Memory B cell (primary cell): ENCODE measurements around the gene FZR1.
"Not testable (repeated sequence)": the region's sequence is repeated elsewhere in the genome, so short reads cannot be mapped to it uniquely, and the experiment has no call there.

Source experiments
- ATAC-seq: fragments of 150-1000 bp; cut with Tn5 transposase; 2 replicates; pipeline ENCODE4 v1.10.0; 2021; ENCODE audit warnings: low read depth, mild to moderate bottlenecking, moderate library complexity
- DNase-seq, 2 donors: peaks; one replicate each; pipeline ENCODE4 v3.0.0; 2022; ENCODE audit warnings: low spot score in 2 of 2
- H3K27ac Mint-ChIP-seq: one replicate; pipeline ENCODE4 v1.8.0; 2022; ENCODE audit warnings: mild to moderate bottlenecking, moderate library complexity, mixed read lengths
- H3K27me3 Mint-ChIP-seq: one replicate; pipeline ENCODE4 v1.8.0; 2022; ENCODE audit warnings: mixed read lengths
- H3K36me3 Mint-ChIP-seq: one replicate; pipeline ENCODE4 v1.8.0; 2022; ENCODE audit warnings: mild to moderate bottlenecking, mixed read lengths
- H3K4me1 Mint-ChIP-seq: one replicate; pipeline ENCODE4 v1.8.0; 2022; ENCODE audit warnings: mixed read lengths
- H3K4me3 Mint-ChIP-seq: one replicate; pipeline ENCODE4 v1.8.0; 2022; ENCODE audit warnings: mild to moderate bottlenecking, moderate library complexity, mixed read lengths
- H3K9me3 Mint-ChIP-seq: one replicate; pipeline ENCODE4 v1.8.0; 2022; ENCODE audit warnings: mixed read lengths

FZR1 gene

GRCh38 chr19:3575260-3575741 is 69.2 kb downstream of the FZR1 start:
- Mint-ChIP-seq H3K36me3 (peaks cover 8% of the 10 kb centered on the region), H3K9me3 (no peaks in the 10 kb centered on the region), H3K27ac (peak overlapping the region; percentile 49), H3K4me3 (peak overlapping the region; percentile 15), H3K27me3 (no peaks in the 10 kb centered on the region), H3K4me1 (peaks cover 4% of the 10 kb centered on the region)
- no peak for ATAC-seq
- no peak for DNase-seq

GRCh38 chr19:3575949-3576673 is 70.0 kb downstream of the FZR1 start:
- peak overlapping the region; percentile 70 for H3K4me3 Mint-ChIP-seq
- H3K9me3 Mint-ChIP-seq, result no peaks in the 10 kb centered on the region
- H3K4me1 Mint-ChIP-seq, result peaks cover 4% of the 10 kb centered on the region
- ATAC-seq (no peak), DNase-seq (no peak)
- H3K27ac Mint-ChIP-seq, result no peak overlapping the region
- no peaks in the 10 kb centered on the region for H3K27me3 Mint-ChIP-seq
- H3K36me3 Mint-ChIP-seq, result peaks cover 8% of the 10 kb centered on the region

DNA sequence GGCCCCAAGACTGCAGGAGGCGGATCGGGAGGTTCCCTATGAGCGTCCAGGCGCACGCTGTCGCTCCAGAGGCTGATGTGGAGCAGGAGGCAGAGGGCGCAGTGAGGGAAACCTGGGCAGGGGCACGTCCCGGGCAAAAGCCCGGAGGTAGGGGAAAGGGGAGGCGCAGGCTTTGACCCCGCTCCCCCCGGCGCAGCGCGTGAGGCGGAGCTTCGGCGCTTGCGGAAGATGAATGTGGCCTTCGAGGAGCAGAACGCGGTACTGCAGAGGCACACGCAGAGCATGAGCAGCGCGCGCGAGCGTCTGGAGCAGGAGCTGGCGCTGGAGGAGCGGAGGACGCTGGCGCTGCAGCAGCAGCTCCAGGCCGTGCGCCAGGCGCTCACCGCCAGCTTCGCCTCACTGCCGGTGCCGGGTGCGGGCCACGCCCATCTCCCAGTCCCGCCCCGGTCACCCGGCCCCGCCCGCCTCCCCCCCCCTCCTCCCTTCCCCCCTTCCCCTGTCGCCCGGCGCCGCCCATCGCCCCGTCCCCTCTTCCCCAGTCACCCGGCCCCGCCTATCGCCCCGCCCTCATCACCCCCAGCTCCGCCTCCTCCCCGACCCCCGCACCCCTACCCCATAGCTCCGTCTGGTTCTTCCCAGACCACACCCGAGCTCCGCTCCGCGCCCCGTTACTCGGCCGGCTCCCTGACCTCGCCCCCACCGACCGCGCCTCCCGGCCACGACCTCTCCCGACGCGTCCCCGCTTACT is 70.8 kb downstream of the FZR1 start:
- Mint-ChIP-seq H3K9me3 (no peaks in the 10 kb centered on the region), H3K4me1 (peaks cover 2% of the 10 kb centered on the region), H3K36me3 (peaks cover 8% of the 10 kb centered on the region), H3K4me3 (peak overlapping the region; percentile 70), H3K27ac (no peak overlapping the region), H3K27me3 (no peaks in the 10 kb centered on the region)
- ATAC-seq (no peak), DNase-seq (no peak)

- ATAC-seq, result no peak
- H3K4me3 Mint-ChIP-seq, result peak overlapping the region; percentile 21
- DNase-seq, result no peak
- peaks cover 2% of the 10 kb centered on the region for H3K4me1 Mint-ChIP-seq
- H3K9me3 Mint-ChIP-seq, result no peaks in the 10 kb centered on the region
- H3K27ac Mint-ChIP-seq, result no peak overlapping the region
- H3K27me3 Mint-ChIP-seq, result no peaks in the 10 kb centered on the region
- H3K36me3 Mint-ChIP-seq, result peaks cover 8% of the 10 kb centered on the region
Measured at GRCh38 chr19:3577723-3578344, 71.7 kb downstream of the FZR1 start.

- Mint-ChIP-seq H3K4me3 (no peak overlapping the region), H3K36me3 (peaks cover 8% of the 10 kb centered on the region), H3K27me3 (peaks cover 1% of the 10 kb centered on the region), H3K9me3 (no peaks in the 10 kb centered on the region), H3K27ac (no peak overlapping the region), H3K4me1 (peaks cover 2% of the 10 kb centered on the region)
- no peak for DNase-seq
- no peak for ATAC-seq
Measured at GRCh38 chr19:3578390-3578789, 72.3 kb downstream of the FZR1 start.

- DNase-seq (no peak), ATAC-seq (no peak)
- peaks cover 1% of the 10 kb centered on the region for H3K27me3 Mint-ChIP-seq
- no peak overlapping the region for H3K4me3 Mint-ChIP-seq
- H3K27ac Mint-ChIP-seq, result no peak overlapping the region
- H3K36me3 Mint-ChIP-seq, result peaks cover 3% of the 10 kb centered on the region
- H3K4me1 Mint-ChIP-seq, result no peaks in the 10 kb centered on the region
- no peaks in the 10 kb centered on the region for H3K9me3 Mint-ChIP-seq
Measured at GRCh38 chr19:3580156-3580934, 74.2 kb downstream of the FZR1 start.

GRCh38 chr19:3581792-3582191 is 75.7 kb downstream of the FZR1 start:
- H3K9me3 Mint-ChIP-seq, H3K27ac Mint-ChIP-seq, ATAC-seq, H3K4me3 Mint-ChIP-seq, H3K27me3 Mint-ChIP-seq, DNase-seq, H3K4me1 Mint-ChIP-seq, H3K36me3 Mint-ChIP-seq: not testable (repeated sequence)

GRCh38 chr19:3584036-3584802 is 78.1 kb downstream of the FZR1 start:
- not testable (repeated sequence) for H3K27me3 Mint-ChIP-seq, ATAC-seq, DNase-seq, H3K36me3 Mint-ChIP-seq, H3K4me1 Mint-ChIP-seq, H3K27ac Mint-ChIP-seq, H3K9me3 Mint-ChIP-seq, H3K4me3 Mint-ChIP-seq

- DNase-seq (no peak), ATAC-seq (no peak)
- Mint-ChIP-seq H3K4me1 (no peaks in the 10 kb centered on the region), H3K36me3 (no peaks in the 10 kb centered on the region), H3K9me3 (no peaks in the 10 kb centered on the region), H3K27ac (no peak within 1 kb of the TSS), H3K27me3 (peaks cover 3% of the 10 kb centered on the region), H3K4me3 (no peak within 1 kb of the TSS)
Measured at GRCh38 chr19:3585301-3586126, 79.4 kb downstream of the FZR1 start, which contains the start of gene GIPC3. Gene GIPC3, plus strand, starts transcription at chr19:3585478. Its CDS starts 120 bp downstream, at chr19:3585598.

DNA sequence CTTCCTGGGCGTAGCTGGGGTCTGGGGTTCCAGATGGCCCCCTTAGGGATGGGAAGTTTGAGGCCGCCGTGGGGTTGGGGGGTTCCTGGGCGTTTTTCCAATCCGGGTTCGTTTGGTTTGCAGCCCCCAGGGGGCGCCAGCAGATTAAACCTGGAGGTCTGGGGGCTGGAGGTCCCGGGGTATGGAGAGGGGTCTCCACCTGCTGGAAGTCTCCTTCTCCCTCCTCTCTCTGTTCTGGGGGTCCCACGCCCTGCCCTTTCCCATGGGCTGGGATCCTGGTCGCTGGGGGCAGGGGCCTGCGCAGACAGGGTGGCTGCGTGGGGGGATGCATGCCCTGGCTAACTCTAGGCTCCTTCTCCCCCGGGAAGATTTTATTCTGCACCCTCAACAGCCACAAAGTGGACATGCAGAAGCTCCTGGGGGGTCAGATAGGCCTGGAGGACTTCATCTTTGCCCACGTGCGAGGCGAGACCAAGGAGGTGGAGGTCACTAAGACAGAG is 80.1 kb downstream of the FZR1 start:
- H3K27ac Mint-ChIP-seq, result no peak overlapping the region
- ATAC-seq (peak; percentile 27), DNase-seq (peak in 1 of 2 donors; percentile 42)
- H3K4me1 Mint-ChIP-seq, result no peaks in the 10 kb centered on the region
- peaks cover 3% of the 10 kb centered on the region for H3K27me3 Mint-ChIP-seq
- H3K4me3 Mint-ChIP-seq, result no peak overlapping the region
- H3K9me3 Mint-ChIP-seq, result no peaks in the 10 kb centered on the region
- H3K36me3 Mint-ChIP-seq, result no peaks in the 10 kb centered on the region

DNA sequence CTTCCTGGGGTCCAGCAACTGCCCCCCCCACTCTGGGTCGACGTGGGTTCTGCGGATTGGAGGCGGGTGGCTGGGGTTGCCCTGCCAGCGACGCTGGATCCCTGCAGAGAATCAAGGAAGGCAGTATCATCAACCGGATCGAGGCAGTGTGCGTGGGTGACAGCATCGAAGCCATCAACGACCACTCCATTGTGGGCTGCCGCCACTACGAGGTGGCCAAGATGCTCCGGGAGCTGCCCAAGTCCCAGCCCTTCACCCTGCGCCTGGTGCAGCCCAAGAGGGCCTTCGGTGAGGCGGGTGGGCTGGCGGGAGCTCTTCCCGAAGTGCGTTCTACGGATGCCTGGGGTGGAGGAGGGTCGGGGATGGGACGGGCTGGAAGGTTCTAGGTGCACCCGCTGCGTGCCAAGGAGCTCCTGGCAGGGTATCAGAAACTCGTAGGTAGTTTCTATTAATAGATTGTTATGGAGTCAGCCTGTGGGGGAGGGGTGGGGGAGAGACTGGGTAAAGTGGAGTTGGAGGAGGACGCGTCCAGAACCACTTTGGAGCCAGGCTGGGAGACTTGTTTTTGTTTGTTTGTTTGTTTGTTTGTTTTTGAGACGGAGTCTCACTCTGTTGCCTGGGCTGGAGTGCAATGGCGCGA is 80.7 kb downstream of the FZR1 start:
- Mint-ChIP-seq H3K27ac (no peak overlapping the region), H3K27me3 (peaks cover 3% of the 10 kb centered on the region), H3K36me3 (no peaks in the 10 kb centered on the region), H3K4me3 (no peak overlapping the region), H3K4me1 (no peaks in the 10 kb centered on the region), H3K9me3 (no peaks in the 10 kb centered on the region)
- DNase-seq (no peak), ATAC-seq (no peak)
